ENCODE results near the gene CWF19L2. TPM values are rescaled to one million over a fixed set of nuclear protein-coding genes. Genes with fewer than 3 reads are reported as not detected.

Gene CWF19L2
- total RNA-seq, 1 experiment from 2014 or later = 18.4 TPM

DNA sequence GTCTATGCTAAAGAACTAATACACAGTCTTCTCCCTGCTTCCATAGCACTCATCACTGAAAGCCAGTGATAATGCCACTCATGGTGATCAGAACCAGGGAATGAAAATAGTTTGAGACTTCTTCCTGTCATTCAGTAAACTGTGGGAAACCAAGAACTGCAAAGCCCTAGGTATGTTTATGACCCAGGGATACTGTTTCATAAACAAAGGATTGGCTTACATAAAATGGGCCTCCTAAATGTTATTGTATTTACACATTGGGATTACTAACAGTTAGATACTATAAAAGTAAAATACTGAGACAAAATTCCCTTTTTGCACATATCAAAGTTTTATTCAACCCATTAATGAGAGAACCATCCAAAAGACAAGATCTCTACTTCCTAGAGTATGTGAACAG lies 21.3 kb upstream of the CWF19L2 start:
- Histone ChIP-seq H2BK5ac (ENCODE audit: insufficient read length, low read length) (no peak overlapping the region), H3K27me3 (ENCODE audit: insufficient read depth, low read length) (no peaks in the 10 kb centered on the region), H3K4ac (ENCODE audit: low read depth, low read length) (no peak overlapping the region), H3K56ac (ENCODE audit: insufficient read length, low read depth, low read length) (no peak overlapping the region), H3K79me2 (ENCODE audit: insufficient read depth, low read length) (no peaks in the 10 kb centered on the region), H3K4me2 (ENCODE audit: insufficient read depth, insufficient read length, low read length) (no peak overlapping the region), H4K91ac (ENCODE audit: insufficient read length, low read depth, low read length) (no peak overlapping the region), H2BK120ac (ENCODE audit: low read depth, low read length, poor library complexity, severe bottlenecking) (no peak overlapping the region), H3K23ac (ENCODE audit: insufficient read length, low read depth, low read length) (no peak overlapping the region), H3K14ac (ENCODE audit: insufficient read depth, low read length) (no peak overlapping the region), H2AFZ (ENCODE audit: low read length) (no peak overlapping the region), H2BK20ac (ENCODE audit: low read depth, low read length, poor library complexity, severe bottlenecking) (no peak overlapping the region), H3K23me2 (ENCODE audit: insufficient read length, low read depth, low read length, poor library complexity, severe bottlenecking) (no peaks in the 10 kb centered on the region), H4K20me1 (ENCODE audit: control insufficient read depth, insufficient read depth, insufficient read length) (no peaks in the 10 kb centered on the region), H3K79me1 (ENCODE audit: insufficient read depth, low read depth, low read length, poor library complexity, severe bottlenecking) (no peaks in the 10 kb centered on the region), H2BK12ac (ENCODE audit: insufficient read length, low read depth, low read length) (no peak overlapping the region), H3K9ac (ENCODE audit: extremely low read depth, insufficient read length, low read length) (no peak overlapping the region), H4K5ac (ENCODE audit: insufficient read length, low read depth, low read length) (no peak overlapping the region), H3K4me1 (ENCODE audit: insufficient read depth, low read length) (no peaks in the 10 kb centered on the region), H3K18ac (ENCODE audit: insufficient read length, low read depth, low read length) (no peak overlapping the region), H3T11ph (ENCODE audit: low read length) (no peak overlapping the region), H4K8ac (replicated peaks; ENCODE audit: insufficient read length, low read depth, low read length) (no peak overlapping the region), H3K27ac (ENCODE audit: insufficient read length, low read depth, low read length) (no peak overlapping the region), H2BK15ac (ENCODE audit: low read depth, low read length) (no peak overlapping the region), H3K9me3 (ENCODE audit: control insufficient read depth, low read depth, low read length) (no peaks in the 10 kb centered on the region), H2AK5ac (ENCODE audit: insufficient read length, low read length) (no peak overlapping the region)
- Mint-ChIP-seq H3K4me1 (no peaks in the 10 kb centered on the region), H3K27me3 (ENCODE audit: low read depth) (no peaks in the 10 kb centered on the region), H3K9me3 (no peaks in the 10 kb centered on the region), H3K4me3 (no peak overlapping the region), H3K36me3 (ENCODE audit: insufficient read depth in 1 of 3, low read depth in 3 of 3) (no peaks in the 10 kb centered on the region), H3K27ac (no peak overlapping the region)
- TF ChIP-seq, protein P1, sequence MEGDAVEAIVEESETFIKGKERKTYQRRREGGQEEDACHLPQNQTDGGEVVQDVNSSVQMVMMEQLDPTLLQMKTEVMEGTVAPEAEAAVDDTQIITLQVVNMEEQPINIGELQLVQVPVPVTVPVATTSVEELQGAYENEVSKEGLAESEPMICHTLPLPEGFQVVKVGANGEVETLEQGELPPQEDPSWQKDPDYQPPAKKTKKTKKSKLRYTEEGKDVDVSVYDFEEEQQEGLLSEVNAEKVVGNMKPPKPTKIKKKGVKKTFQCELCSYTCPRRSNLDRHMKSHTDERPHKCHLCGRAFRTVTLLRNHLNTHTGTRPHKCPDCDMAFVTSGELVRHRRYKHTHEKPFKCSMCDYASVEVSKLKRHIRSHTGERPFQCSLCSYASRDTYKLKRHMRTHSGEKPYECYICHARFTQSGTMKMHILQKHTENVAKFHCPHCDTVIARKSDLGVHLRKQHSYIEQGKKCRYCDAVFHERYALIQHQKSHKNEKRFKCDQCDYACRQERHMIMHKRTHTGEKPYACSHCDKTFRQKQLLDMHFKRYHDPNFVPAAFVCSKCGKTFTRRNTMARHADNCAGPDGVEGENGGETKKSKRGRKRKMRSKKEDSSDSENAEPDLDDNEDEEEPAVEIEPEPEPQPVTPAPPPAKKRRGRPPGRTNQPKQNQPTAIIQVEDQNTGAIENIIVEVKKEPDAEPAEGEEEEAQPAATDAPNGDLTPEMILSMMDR (conservative IDR thresholded peaks at IDR 0.05) = no peak
- DNase-seq = no peak

All from H9 (cell line).